Activated naive CD4-positive, alpha-beta T cell treated with anti-CD3 and anti-CD28 coated beads for 36 hours (primary cell): ENCODE results near the gene ATG2A. TPM values are rescaled to one million over a fixed set of nuclear protein-coding genes. Genes with fewer than 3 reads are reported as not detected.

Experiments
- CTCF ChIA-PET: fragments of 350-600 bp; sonication (Branson Sonifier 250); formaldehyde crosslinking; loops from one replicate; lab custom pipeline; 2021; ENCODE audit warnings: antibody characterized with exemption; lab: Charles Lee
- DNase-seq: peaks from one replicate; pipeline ENCODE4 v3.0.0-alpha.2; 2020
- H3K27ac Mint-ChIP-seq: one replicate; pipeline ENCODE4 v1.8.0; 2021; ENCODE audit warnings: mild to moderate bottlenecking, mixed read lengths
- H3K27me3 Mint-ChIP-seq: one replicate; pipeline ENCODE4 v1.8.0; 2021; ENCODE audit warnings: low read depth, mixed read lengths
- H3K36me3 Mint-ChIP-seq: one replicate; pipeline ENCODE4 v1.8.0; 2021; ENCODE audit warnings: low read depth, mixed read lengths
- H3K4me1 Mint-ChIP-seq: one replicate; pipeline ENCODE4 v1.8.0; 2021; ENCODE audit warnings: low read depth, mixed read lengths
- H3K4me3 Mint-ChIP-seq: one replicate; pipeline ENCODE4 v1.8.0; 2021; ENCODE audit warnings: mild to moderate bottlenecking, moderate library complexity, mixed read lengths
- H3K9me3 Mint-ChIP-seq: one replicate; pipeline ENCODE4 v1.8.0; 2021; ENCODE audit warnings: mixed read lengths
- intact Hi-C: fragments of 100-400 bp; cut with micrococcal nuclease; formaldehyde crosslinking; loops from one replicate; pipeline ENCODE4 v1.15.1; 2023
- total RNA-seq, 2 experiments: library from RNA; stranded (reverse); gene quantifications; one replicate each; pipeline ENCODE4 v1.2.3, GENCODE V29; 2021

Gene ATG2A
- total RNA-seq, 2 experiments from 2014 or later, result 15.1 to 16.3 TPM

DNA sequence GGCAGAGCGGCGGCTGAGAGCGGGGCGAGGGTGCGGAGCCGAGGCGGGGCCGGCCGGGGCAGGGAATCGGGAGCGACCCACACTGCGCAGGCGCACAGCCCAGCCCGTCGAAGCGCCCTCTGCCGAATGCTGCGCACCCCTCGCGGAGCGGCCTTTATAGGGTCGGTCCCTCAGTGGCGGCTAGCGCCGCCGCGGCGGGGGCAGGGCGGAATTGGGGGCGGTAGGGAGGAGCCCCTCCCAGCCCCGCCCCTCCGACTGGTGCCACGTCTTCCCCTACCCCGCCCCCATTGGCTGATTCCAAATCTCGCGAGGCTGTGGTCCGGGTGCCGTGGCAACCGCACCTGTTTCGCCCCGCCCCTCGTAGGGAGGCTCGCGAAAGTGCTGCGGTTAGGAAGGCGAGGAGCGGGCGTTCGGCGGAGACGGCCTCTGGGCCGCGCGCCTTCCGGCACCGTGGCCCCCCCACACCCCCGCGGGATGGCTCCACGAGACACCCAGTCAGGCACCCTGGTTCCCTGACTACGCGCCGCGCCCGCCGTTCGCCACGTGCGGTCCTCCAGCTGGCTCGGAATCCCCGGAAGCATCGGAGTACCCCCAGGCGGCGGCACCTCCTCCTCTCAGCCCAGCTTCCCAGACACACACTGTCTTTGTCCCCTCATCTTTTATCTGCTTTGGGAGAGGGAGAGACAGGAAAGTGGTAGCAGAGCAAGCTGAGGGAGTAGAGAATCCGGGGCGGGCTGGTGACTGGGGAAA lies 38.3 kb downstream of the ATG2A start, which contains the start of gene EHD1:
EHD1 (minus strand) TSS at position 128 of the 750 bp plus-strand sequence. CDS start 157 bp downstream, outside the sequence.
- DNase-seq, result peak; percentile 100
- H3K27me3 Mint-ChIP-seq, result no peaks in the 10 kb centered on the region
- CTCF ChIA-PET, result interaction anchor here (0.5 to 30.8 kb wide), 4 partner anchors 9 to 400 kb away, joined by 3 to 992 read pairs (median 4); partner anchors contain the start of gene CDC42BPG
- intact Hi-C loops, result loop anchor here (1.0 to 5.0 kb wide), 7 partner anchors 10 to 636 kb away; partner anchors contain the start of genes ATG2A, FKBP2 and SF1
- H3K9me3 Mint-ChIP-seq, result no peaks in the 10 kb centered on the region
- H3K4me3 Mint-ChIP-seq, result peak within 1 kb of the TSS; percentile 93
- H3K36me3 Mint-ChIP-seq, result peaks cover 34% of the 10 kb centered on the region
- peak within 1 kb of the TSS; percentile 96 for H3K27ac Mint-ChIP-seq
- H3K4me1 Mint-ChIP-seq, result peaks cover 58% of the 10 kb centered on the region

DNA sequence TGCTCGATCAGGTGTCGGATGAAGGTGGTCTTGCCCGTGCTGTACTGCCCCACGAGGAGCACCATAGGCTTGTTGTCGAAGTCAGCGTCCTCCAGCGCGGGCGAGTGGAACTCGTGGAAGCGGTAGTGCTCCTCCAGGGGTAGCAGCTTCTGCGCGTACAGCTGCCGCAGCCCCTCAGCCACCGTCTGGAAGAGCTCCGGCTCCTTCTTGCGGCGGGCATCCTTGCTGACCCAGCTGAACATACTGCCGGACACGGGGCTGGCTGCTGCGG lies 38.9 kb downstream of the ATG2A start:
- CTCF ChIA-PET, result interaction anchor here (0.5 to 30.8 kb wide), 4 partner anchors 9 to 401 kb away, joined by 3 to 992 read pairs (median 4); partner anchors contain the start of gene CDC42BPG
- intact Hi-C loops, result loop anchor here (1.0 to 5.0 kb wide), 7 partner anchors 10 to 636 kb away; partner anchors contain the start of genes ATG2A, FKBP2 and SF1
- no peak for DNase-seq
- H3K4me3 Mint-ChIP-seq, result peak overlapping the region; percentile 93
- H3K27ac Mint-ChIP-seq, result peak overlapping the region; percentile 82
- H3K36me3 Mint-ChIP-seq, result peaks cover 37% of the 10 kb centered on the region
- H3K27me3 Mint-ChIP-seq, result no peaks in the 10 kb centered on the region
- H3K4me1 Mint-ChIP-seq, result peaks cover 60% of the 10 kb centered on the region
- H3K9me3 Mint-ChIP-seq, result no peaks in the 10 kb centered on the region

DNA sequence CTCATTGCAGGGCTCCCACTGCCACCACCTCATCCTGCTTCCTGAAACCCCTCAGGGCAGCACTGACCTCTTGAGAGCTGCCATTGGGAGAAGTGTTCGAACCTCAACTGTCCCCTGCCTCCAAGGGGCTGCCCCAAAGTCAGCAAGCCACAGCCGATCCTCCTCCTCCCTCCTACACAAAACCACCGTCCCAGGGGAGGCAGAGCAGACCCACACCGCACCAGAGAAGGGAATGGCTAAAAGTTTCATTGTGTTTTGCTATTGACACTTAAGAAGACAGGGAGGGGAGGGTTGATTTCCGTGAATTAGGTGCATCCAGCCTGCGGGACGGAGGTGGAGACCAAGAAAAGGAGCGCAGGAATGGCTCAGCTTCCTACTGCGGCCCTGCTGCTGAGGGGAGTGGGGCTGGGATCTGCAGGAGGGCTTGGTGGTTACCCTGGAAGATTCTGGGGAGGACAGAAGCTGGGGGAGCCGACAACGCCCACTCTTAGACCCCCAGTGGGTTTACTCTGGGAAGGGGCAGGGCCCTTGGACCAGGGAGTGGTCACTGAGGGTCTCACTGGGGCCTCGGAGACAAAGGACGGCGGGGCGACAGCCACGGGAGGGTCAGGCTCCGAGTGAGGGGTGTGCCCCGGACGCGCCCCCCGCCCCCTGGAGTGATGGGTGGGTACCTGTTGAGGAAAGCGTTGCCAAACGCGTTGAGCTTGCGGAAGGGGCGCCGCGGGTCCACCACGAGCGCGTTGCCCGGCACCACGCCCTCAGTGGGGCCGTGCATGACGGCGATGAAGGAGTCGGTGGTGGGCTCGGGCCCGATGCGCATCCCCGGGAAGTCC lies 39.4 kb downstream of the ATG2A start:
- Mint-ChIP-seq H3K36me3 (peaks cover 42% of the 10 kb centered on the region), H3K9me3 (no peaks in the 10 kb centered on the region), H3K27me3 (no peaks in the 10 kb centered on the region), H3K4me3 (peak overlapping the region; percentile 93), H3K27ac (peak overlapping the region; percentile 82), H3K4me1 (peaks cover 65% of the 10 kb centered on the region)
- DNase-seq, result no peak
- intact Hi-C loops, result loop anchor here (1.0 to 5.0 kb wide), 7 partner anchors 11 to 635 kb away; partner anchors contain the start of genes ATG2A, FKBP2 and SF1
- CTCF ChIA-PET, result interaction anchor here (0.5 to 30.8 kb wide), 5 partner anchors 10 to 401 kb away, joined by 3 to 992 read pairs (median 4); partner anchors contain the start of gene CDC42BPG

DNA sequence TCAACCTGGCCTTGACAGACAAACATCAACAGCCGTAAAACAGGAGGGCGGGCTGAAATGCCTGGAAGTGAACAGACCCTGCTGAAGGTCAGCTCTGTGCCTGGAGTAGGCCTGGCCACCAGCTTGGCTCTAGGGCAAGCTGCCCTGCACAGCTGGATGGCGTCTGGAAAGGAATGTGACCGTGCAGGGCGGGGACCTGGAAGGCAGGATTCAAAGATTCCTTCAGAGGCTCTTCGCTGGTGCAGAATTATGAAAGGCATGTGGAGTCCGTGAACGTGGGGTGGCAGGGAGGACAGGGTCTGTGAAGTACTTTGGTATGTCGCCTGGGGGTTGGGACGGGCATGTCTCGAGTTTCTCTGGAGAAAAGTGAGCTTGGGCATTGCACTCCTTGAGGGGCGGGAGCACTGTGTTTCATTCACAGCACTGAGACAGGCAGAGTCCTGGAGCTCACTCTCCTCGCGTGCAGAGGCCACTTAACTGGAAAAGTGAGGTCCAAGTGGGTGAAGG lies 40.1 kb downstream of the ATG2A start:
- no peak for DNase-seq
- Mint-ChIP-seq H3K4me3 (peak overlapping the region; percentile 93), H3K27me3 (no peaks in the 10 kb centered on the region), H3K4me1 (peaks cover 69% of the 10 kb centered on the region), H3K36me3 (peaks cover 45% of the 10 kb centered on the region), H3K27ac (peak overlapping the region; percentile 82), H3K9me3 (no peaks in the 10 kb centered on the region)
- CTCF ChIA-PET, result interaction anchor here (1.2 to 30.8 kb wide), 3 partner anchors 11 to 22 kb away, joined by 3 to 992 read pairs (median 5); partner anchors contain the start of gene CDC42BPG
- intact Hi-C loops, result loop anchor here (5.0 kb wide), 1 partner anchor 635 kb away; the partner anchor contains the start of gene FKBP2

DNA sequence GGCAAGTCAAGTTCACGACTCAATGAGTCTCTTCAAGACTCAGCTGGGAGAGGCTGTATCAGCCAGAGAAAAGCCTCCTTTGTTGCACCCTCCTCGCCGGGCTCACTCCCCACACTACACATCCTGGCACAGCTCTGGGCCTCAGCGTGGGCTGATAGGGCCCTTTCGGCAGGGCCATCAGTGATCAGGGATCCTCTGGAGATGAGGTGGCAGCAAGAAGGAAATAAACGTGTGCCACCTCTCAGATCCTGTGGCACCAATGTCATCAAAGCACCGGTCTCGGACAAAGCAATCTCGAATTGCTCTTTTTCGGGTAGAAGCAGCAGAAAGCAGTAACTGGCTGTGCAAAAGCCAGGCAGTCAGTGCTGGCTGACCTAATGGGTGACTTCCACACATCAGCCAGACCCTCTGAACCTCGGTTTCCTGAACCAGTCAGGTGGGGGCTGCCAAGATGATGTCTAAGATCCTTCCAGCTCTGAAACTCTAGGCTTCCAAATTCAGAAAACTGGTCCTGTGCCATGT lies 40.7 kb downstream of the ATG2A start:
- intact Hi-C loops, result loop anchor here (5.0 kb wide), 1 partner anchor 634 kb away; the partner anchor contains the start of gene FKBP2
- no peaks in the 10 kb centered on the region for H3K27me3 Mint-ChIP-seq
- peaks cover 69% of the 10 kb centered on the region for H3K4me1 Mint-ChIP-seq
- peak overlapping the region; percentile 82 for H3K27ac Mint-ChIP-seq
- H3K9me3 Mint-ChIP-seq, result no peaks in the 10 kb centered on the region
- DNase-seq, result peak; percentile 74
- CTCF ChIA-PET, result interaction anchor here (1.2 to 30.8 kb wide), 3 partner anchors 14 to 22 kb away, joined by 3 to 992 read pairs (median 9); partner anchors contain the start of gene CDC42BPG
- H3K36me3 Mint-ChIP-seq, result peaks cover 50% of the 10 kb centered on the region
- peak overlapping the region; percentile 93 for H3K4me3 Mint-ChIP-seq

DNA sequence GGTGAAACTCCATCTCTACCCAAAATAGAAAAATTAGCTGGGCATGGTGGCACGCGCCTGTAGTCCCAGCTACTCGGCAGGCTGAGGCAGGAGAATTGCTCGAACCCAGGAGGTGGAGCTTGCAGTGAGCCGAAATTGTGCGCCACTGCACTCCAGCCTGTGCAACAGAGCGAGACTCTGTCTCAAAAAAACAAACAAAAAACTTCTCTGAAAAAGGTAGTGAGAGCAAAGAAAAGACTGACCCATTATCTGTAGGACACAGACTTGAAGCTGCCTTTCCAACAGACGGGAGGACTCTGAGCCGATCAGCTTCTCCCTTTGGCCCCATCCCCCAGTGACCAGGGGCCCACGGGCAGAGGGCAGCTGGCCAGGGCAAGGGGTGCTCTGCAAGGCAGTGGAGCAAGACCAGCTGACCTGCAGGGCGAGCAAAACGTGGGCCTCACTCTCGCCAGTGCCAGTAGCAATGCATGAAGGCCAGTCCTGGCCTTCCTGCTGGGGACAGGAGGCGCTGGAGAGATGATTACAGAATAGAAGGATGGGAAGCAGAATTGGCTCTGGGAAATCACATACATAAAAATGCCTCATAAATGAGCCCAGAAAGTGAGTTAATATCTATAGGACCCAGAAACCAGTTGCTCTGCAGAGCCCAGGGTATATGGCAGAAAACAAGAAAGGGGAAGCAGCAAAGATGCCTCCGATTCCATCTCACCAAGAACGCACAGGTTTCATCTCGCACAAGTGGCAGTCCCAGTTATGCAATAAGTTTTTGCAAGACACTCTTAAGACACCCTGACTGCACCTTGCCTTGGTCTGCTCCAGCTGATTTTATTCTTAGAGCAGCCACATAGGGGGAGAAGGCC lies 41.4 kb downstream of the ATG2A start:
- no peak for DNase-seq
- intact Hi-C loops, result loop anchor here (5.0 kb wide), 1 partner anchor 633 kb away; the partner anchor contains the start of gene FKBP2
- Mint-ChIP-seq H3K9me3 (no peaks in the 10 kb centered on the region), H3K4me3 (peak overlapping the region; percentile 93), H3K27ac (peak overlapping the region; percentile 82), H3K27me3 (no peaks in the 10 kb centered on the region), H3K36me3 (peaks cover 53% of the 10 kb centered on the region), H3K4me1 (peaks cover 69% of the 10 kb centered on the region)
- CTCF ChIA-PET, result interaction anchor here (1.2 to 30.8 kb wide), 4 partner anchors 12 to 21 kb away, joined by 3 to 992 read pairs (median 8); partner anchors contain the start of gene CDC42BPG

DNA sequence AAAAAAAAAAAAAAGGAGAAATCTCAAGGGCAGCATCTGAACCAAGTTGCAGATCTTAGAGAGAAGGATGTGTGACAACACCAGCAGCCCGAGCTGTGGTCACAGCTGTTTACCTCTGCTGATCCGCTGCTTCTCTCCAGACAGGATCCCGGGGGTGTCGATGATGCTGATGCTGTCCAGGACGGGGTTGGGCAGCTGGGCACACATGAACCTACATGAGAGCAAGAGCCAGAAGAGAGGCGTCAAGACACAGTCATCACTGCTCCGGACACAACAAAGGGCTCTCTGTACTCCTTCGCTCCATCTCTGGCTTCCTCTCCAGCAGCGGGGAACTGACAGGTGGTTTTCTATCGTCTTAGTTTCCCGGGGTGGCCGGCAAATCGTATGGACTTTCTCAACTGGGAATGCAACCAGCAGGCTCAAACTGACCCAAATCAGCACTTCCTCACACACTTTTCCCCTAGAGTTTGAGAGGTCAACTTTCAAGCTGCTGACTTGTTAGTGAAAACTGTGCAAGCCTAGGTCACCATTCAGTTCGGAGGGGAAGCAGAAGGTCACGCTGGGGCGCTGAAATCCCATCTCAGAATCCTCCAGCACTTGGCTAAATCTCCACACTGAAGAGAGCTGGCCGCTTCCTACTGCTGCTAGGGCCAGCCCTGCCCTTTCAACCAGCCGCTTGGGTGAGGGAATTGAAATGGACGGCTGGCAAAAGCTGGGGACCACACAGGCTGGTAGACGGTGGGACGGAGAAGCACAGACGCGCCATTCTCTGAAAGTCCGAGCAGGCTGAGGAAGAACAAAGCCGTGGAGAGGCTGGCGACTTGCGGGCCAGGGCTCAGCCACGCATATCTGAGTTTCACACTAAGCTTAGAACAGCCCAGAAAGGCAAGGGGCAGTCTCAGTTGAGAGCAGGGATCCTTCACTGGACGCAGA lies 42.4 kb downstream of the ATG2A start:
- H3K4me1 Mint-ChIP-seq, result peaks cover 69% of the 10 kb centered on the region
- peaks cover 58% of the 10 kb centered on the region for H3K36me3 Mint-ChIP-seq
- DNase-seq, result peak; percentile 31
- peak overlapping the region; percentile 93 for H3K4me3 Mint-ChIP-seq
- CTCF ChIA-PET, result interaction anchor here (0.8 to 30.8 kb wide), 4 partner anchors 13 to 140 kb away, joined by 3 to 992 read pairs (median 8); partner anchors contain the start of genes ARL2 and CDC42BPG
- H3K27ac Mint-ChIP-seq, result peak overlapping the region; percentile 71
- intact Hi-C loops, result loop anchor here (5.0 kb wide), 1 partner anchor 632 kb away; the partner anchor contains the start of gene FKBP2
- H3K27me3 Mint-ChIP-seq, result no peaks in the 10 kb centered on the region
- no peaks in the 10 kb centered on the region for H3K9me3 Mint-ChIP-seq

DNA sequence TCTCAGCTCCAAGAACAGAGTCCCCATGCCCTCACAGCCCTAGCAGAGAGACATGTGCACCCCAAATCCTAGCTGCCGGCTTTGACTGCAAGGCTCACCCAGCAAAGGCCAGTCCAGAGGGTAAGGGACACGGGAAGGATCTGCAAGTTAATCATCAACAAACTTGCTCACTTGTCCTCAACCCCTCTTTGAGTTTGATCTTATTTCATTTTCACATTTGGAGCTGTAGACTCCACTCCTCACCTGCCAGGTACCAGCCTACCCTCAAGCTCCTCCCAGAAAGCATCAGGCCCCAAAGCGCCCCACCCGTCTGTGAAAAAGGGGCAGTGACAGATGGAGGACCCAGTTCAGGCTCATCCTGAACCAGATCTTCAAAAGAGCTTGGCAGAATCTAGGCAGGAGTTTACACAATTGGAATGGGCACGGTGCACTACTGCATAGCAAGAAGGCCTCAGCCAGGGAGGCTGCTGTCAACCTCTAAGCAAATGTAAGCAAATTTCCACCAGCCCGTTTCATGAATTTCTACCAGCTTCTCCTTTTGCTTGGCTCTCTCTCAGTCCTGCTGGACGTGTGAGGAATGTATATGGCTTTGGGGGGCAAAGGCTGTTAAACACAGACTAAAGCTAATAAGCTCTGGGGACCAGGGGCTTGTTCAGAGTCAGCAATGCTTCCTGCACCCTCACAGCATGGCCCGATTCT lies 44.1 kb downstream of the ATG2A start:
- peak overlapping the region; percentile 15 for H3K4me3 Mint-ChIP-seq
- DNase-seq, result no peak
- CTCF ChIA-PET, result interaction anchor here (0.6 to 30.8 kb wide), 6 partner anchors 15 to 1414 kb away, joined by 3 to 992 read pairs (median 4); partner anchors contain the start of gene CDC42BPG
- H3K36me3 Mint-ChIP-seq, result peaks cover 67% of the 10 kb centered on the region
- intact Hi-C loops, result no loop called here
- H3K9me3 Mint-ChIP-seq, result no peaks in the 10 kb centered on the region
- H3K27ac Mint-ChIP-seq, result peak overlapping the region; percentile 84
- H3K27me3 Mint-ChIP-seq, result no peaks in the 10 kb centered on the region
- H3K4me1 Mint-ChIP-seq, result peaks cover 79% of the 10 kb centered on the region

DNA sequence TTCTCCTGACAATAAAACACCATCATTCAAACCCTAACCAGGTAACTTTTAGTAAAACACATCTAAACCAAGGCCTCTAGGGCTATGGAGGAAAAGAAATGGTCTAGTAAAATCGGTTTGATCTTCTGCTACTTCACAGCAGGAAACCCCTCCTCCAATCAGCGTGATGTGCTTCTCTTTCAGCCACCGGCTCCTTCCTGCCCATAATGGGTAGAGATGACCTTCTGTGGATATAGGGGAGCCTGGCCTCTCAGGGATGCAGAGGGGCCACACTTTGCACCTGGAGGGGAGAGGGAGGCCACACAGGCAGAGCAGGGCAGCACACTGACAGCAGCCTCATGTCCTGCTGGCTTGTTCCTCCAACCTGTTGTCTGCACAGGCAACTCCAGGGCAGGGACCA lies 45.5 kb downstream of the ATG2A start:
- intact Hi-C loops, result no loop called here
- peaks cover 62% of the 10 kb centered on the region for H3K36me3 Mint-ChIP-seq
- peak overlapping the region; percentile 84 for H3K27ac Mint-ChIP-seq
- CTCF ChIA-PET, result interaction anchor here (2.1 to 30.8 kb wide), 2 partner anchors 16 to 17 kb away, joined by 11 to 992 read pairs; partner anchors contain the start of gene CDC42BPG
- DNase-seq, result peak; percentile 29
- H3K4me3 Mint-ChIP-seq, result peak overlapping the region; percentile 50
- peaks cover 91% of the 10 kb centered on the region for H3K4me1 Mint-ChIP-seq
- no peaks in the 10 kb centered on the region for H3K9me3 Mint-ChIP-seq
- H3K27me3 Mint-ChIP-seq, result no peaks in the 10 kb centered on the region
